ENCODE measurements around the gene NUDCD3.

Gene NUDCD3

GRCh38 chr7:44533301-44534055 lies 43.0 kb upstream of the NUDCD3 start:
- WGBS, 2 experiments (ENCODE audit: insufficient coverage in 2 of 2), result 88 to 91% methylated on average over 5 to 6 of the region's 8 CpGs
- H3K36me3 ChIP-seq (ENCODE audit: control insufficient read depth, insufficient read depth, low read length), result no peaks in the 10 kb centered on the region
- H3K4me3 ChIP-seq (ENCODE audit: extremely low read depth, insufficient read depth, low read length, poor library complexity, severe bottlenecking), result no peak overlapping the region
- no peaks in the 10 kb centered on the region for H3K4me1 ChIP-seq (ENCODE audit: control insufficient read depth, insufficient read depth, low read length, poor library complexity, severe bottlenecking)
- H3K9me3 ChIP-seq (ENCODE audit: control insufficient read depth, low read length), result no peaks in the 10 kb centered on the region
- no peak overlapping the region for H3K27ac ChIP-seq (ENCODE audit: low read depth, low read length, severe bottlenecking)

GRCh38 chr7:44531421-44532380 lies 41.2 kb upstream of the NUDCD3 start:
- WGBS, 2 experiments (ENCODE audit: insufficient coverage in 2 of 2), result 81 to 87% methylated on average over 14 to 16 of the region's 17 CpGs
- no peaks in the 10 kb centered on the region for H3K4me1 ChIP-seq (ENCODE audit: control insufficient read depth, insufficient read depth, low read length, poor library complexity, severe bottlenecking)
- H3K4me3 ChIP-seq (ENCODE audit: extremely low read depth, insufficient read depth, low read length, poor library complexity, severe bottlenecking), result no peak overlapping the region
- H3K36me3 ChIP-seq (ENCODE audit: control insufficient read depth, insufficient read depth, low read length), result no peaks in the 10 kb centered on the region
- H3K9me3 ChIP-seq (ENCODE audit: control insufficient read depth, low read length), result no peaks in the 10 kb centered on the region
- no peak overlapping the region for H3K27ac ChIP-seq (ENCODE audit: low read depth, low read length, severe bottlenecking)

GRCh38 chr7:44530990-44531389 lies 40.5 kb upstream of the NUDCD3 start:
- no peaks in the 10 kb centered on the region for H3K9me3 ChIP-seq (ENCODE audit: control insufficient read depth, low read length)
- no peak overlapping the region for H3K4me3 ChIP-seq (ENCODE audit: extremely low read depth, insufficient read depth, low read length, poor library complexity, severe bottlenecking)
- H3K36me3 ChIP-seq (ENCODE audit: control insufficient read depth, insufficient read depth, low read length), result no peaks in the 10 kb centered on the region
- no peaks in the 10 kb centered on the region for H3K4me1 ChIP-seq (ENCODE audit: control insufficient read depth, insufficient read depth, low read length, poor library complexity, severe bottlenecking)
- WGBS, 2 experiments (ENCODE audit: insufficient coverage in 2 of 2), result 92 to 93% methylated on average over 9 to 10 of the region's 10 CpGs
- no peak overlapping the region for H3K27ac ChIP-seq (ENCODE audit: low read depth, low read length, severe bottlenecking)

- H3K4me1 ChIP-seq (ENCODE audit: control insufficient read depth, insufficient read depth, low read length, poor library complexity, severe bottlenecking), result no peaks in the 10 kb centered on the region
Observed at GRCh38 chr7:44524811-44525388, 34.4 kb upstream of the NUDCD3 start.

GRCh38 chr7:44522315-44522714 lies 31.9 kb upstream of the NUDCD3 start:
- Histone ChIP-seq H3K36me3 (ENCODE audit: control insufficient read depth, insufficient read depth, low read length) (no peaks in the 10 kb centered on the region), H3K4me3 (ENCODE audit: extremely low read depth, insufficient read depth, low read length, poor library complexity, severe bottlenecking) (no peak overlapping the region), H3K4me1 (ENCODE audit: control insufficient read depth, insufficient read depth, low read length, poor library complexity, severe bottlenecking) (no peaks in the 10 kb centered on the region), H3K9me3 (ENCODE audit: control insufficient read depth, low read length) (no peaks in the 10 kb centered on the region), H3K27ac (ENCODE audit: low read depth, low read length, severe bottlenecking) (no peak overlapping the region)
- 85 to 92% methylated on average over 3 of the region's 3 CpGs for WGBS, 2 experiments (ENCODE audit: insufficient coverage in 2 of 2)

More at GRCh38 chr7:44524811-44525388, 34.4 kb upstream of the NUDCD3 start:
- H3K36me3 ChIP-seq (ENCODE audit: control insufficient read depth, insufficient read depth, low read length), result no peaks in the 10 kb centered on the region
- no peak overlapping the region for H3K27ac ChIP-seq (ENCODE audit: low read depth, low read length, severe bottlenecking)
- 70 to 100% methylated on average over 1 to 2 of the region's 3 CpGs for WGBS, 2 experiments (ENCODE audit: insufficient coverage in 2 of 2)
- no peaks in the 10 kb centered on the region for H3K9me3 ChIP-seq (ENCODE audit: control insufficient read depth, low read length)
- no peak overlapping the region for H3K4me3 ChIP-seq (ENCODE audit: extremely low read depth, insufficient read depth, low read length, poor library complexity, severe bottlenecking)

- no peaks in the 10 kb centered on the region for H3K9me3 ChIP-seq (ENCODE audit: control insufficient read depth, low read length)
- H3K4me1 ChIP-seq (ENCODE audit: control insufficient read depth, insufficient read depth, low read length, poor library complexity, severe bottlenecking), result no peaks in the 10 kb centered on the region
- no peaks in the 10 kb centered on the region for H3K36me3 ChIP-seq (ENCODE audit: control insufficient read depth, insufficient read depth, low read length)
- no peak overlapping the region for H3K27ac ChIP-seq (ENCODE audit: low read depth, low read length, severe bottlenecking)
- 96 to 97% methylated on average over 11 to 15 of the region's 15 CpGs for WGBS, 2 experiments (ENCODE audit: insufficient coverage in 2 of 2)
- no peak overlapping the region for H3K4me3 ChIP-seq (ENCODE audit: extremely low read depth, insufficient read depth, low read length, poor library complexity, severe bottlenecking)
Observed at GRCh38 chr7:44521347-44522095, 31.1 kb upstream of the NUDCD3 start.

- H3K36me3 ChIP-seq (ENCODE audit: control insufficient read depth, insufficient read depth, low read length), result no peaks in the 10 kb centered on the region
- H3K27ac ChIP-seq (ENCODE audit: low read depth, low read length, severe bottlenecking), result no peak overlapping the region
- WGBS, 2 experiments (ENCODE audit: insufficient coverage in 2 of 2), result 70 to 90% methylated on average over 3 to 5 of the region's 5 CpGs
- no peaks in the 10 kb centered on the region for H3K9me3 ChIP-seq (ENCODE audit: control insufficient read depth, low read length)
- H3K4me1 ChIP-seq (ENCODE audit: control insufficient read depth, insufficient read depth, low read length, poor library complexity, severe bottlenecking), result no peaks in the 10 kb centered on the region
- H3K4me3 ChIP-seq (ENCODE audit: extremely low read depth, insufficient read depth, low read length, poor library complexity, severe bottlenecking), result no peak overlapping the region
Observed at GRCh38 chr7:44520574-44520973, 30.1 kb upstream of the NUDCD3 start.

- H3K4me3 ChIP-seq (ENCODE audit: extremely low read depth, insufficient read depth, low read length, poor library complexity, severe bottlenecking), result no peak overlapping the region
- H3K4me1 ChIP-seq (ENCODE audit: control insufficient read depth, insufficient read depth, low read length, poor library complexity, severe bottlenecking), result no peaks in the 10 kb centered on the region
- WGBS, 2 experiments (ENCODE audit: insufficient coverage in 2 of 2), result 77 to 94% methylated on average over 2 to 7 of the region's 7 CpGs
- H3K27ac ChIP-seq (ENCODE audit: low read depth, low read length, severe bottlenecking), result no peak overlapping the region
- no peaks in the 10 kb centered on the region for H3K36me3 ChIP-seq (ENCODE audit: control insufficient read depth, insufficient read depth, low read length)
- H3K9me3 ChIP-seq (ENCODE audit: control insufficient read depth, low read length), result no peaks in the 10 kb centered on the region
Observed at GRCh38 chr7:44519546-44519945, 29.1 kb upstream of the NUDCD3 start.

GRCh38 chr7:44518761-44519160 lies 28.3 kb upstream of the NUDCD3 start:
- H3K4me3 ChIP-seq (ENCODE audit: extremely low read depth, insufficient read depth, low read length, poor library complexity, severe bottlenecking), result no peak overlapping the region
- H3K36me3 ChIP-seq (ENCODE audit: control insufficient read depth, insufficient read depth, low read length), result no peaks in the 10 kb centered on the region
- no peaks in the 10 kb centered on the region for H3K9me3 ChIP-seq (ENCODE audit: control insufficient read depth, low read length)
- no peaks in the 10 kb centered on the region for H3K4me1 ChIP-seq (ENCODE audit: control insufficient read depth, insufficient read depth, low read length, poor library complexity, severe bottlenecking)
- 77 to 78% methylated on average over 2 to 3 of the region's 3 CpGs for WGBS, 2 experiments (ENCODE audit: insufficient coverage in 2 of 2)
- no peak overlapping the region for H3K27ac ChIP-seq (ENCODE audit: low read depth, low read length, severe bottlenecking)

- H3K4me1 ChIP-seq (ENCODE audit: control insufficient read depth, insufficient read depth, low read length, poor library complexity, severe bottlenecking), result no peaks in the 10 kb centered on the region
- H3K4me3 ChIP-seq (ENCODE audit: extremely low read depth, insufficient read depth, low read length, poor library complexity, severe bottlenecking), result no peak overlapping the region
- H3K9me3 ChIP-seq (ENCODE audit: control insufficient read depth, low read length), result no peaks in the 10 kb centered on the region
- WGBS, 2 experiments (ENCODE audit: insufficient coverage in 2 of 2), result 91 to 94% methylated on average over 8 of the region's 8 CpGs
- no peaks in the 10 kb centered on the region for H3K36me3 ChIP-seq (ENCODE audit: control insufficient read depth, insufficient read depth, low read length)
- H3K27ac ChIP-seq (ENCODE audit: low read depth, low read length, severe bottlenecking), result no peak overlapping the region
Observed at GRCh38 chr7:44517175-44517574, 26.7 kb upstream of the NUDCD3 start.
